Measurements from ENCODE around the gene TOX2.

Gene TOX2

GRCh38 chr20:43899274-43900120 is 15.2 kb upstream of the TOX2 start:
- TF ChIP-seq CTCF (conservative IDR thresholded peaks at IDR 0.05; ENCODE audit: low read depth, low read length), result no peak
- no peak for DNase-seq (ENCODE audit: low read depth)
- no peak overlapping the region for H3K4me3 ChIP-seq (ENCODE audit: low read length)

- DNase-seq (ENCODE audit: low read depth), result no peak
- no peak for TF ChIP-seq CTCF (conservative IDR thresholded peaks at IDR 0.05; ENCODE audit: low read depth, low read length)
- H3K4me3 ChIP-seq (ENCODE audit: low read length), result no peak overlapping the region
Observed at GRCh38 chr20:43900121-43900466, 14.6 kb upstream of the TOX2 start.

- no peak for DNase-seq (ENCODE audit: low read depth)
- no peak for TF ChIP-seq CTCF (conservative IDR thresholded peaks at IDR 0.05; ENCODE audit: low read depth, low read length)
- no peak overlapping the region for H3K4me3 ChIP-seq (ENCODE audit: low read length)
Observed at GRCh38 chr20:43900496-43900895, 14.2 kb upstream of the TOX2 start.

- no peak overlapping the region for H3K4me3 ChIP-seq (ENCODE audit: low read length)
- no peak for DNase-seq (ENCODE audit: low read depth)
- TF ChIP-seq CTCF (conservative IDR thresholded peaks at IDR 0.05; ENCODE audit: low read depth, low read length), result no peak
Observed at GRCh38 chr20:43901296-43901695, 13.4 kb upstream of the TOX2 start.

GRCh38 chr20:43903953-43904826 is 10.5 kb upstream of the TOX2 start:
- TF ChIP-seq CTCF (conservative IDR thresholded peaks at IDR 0.05; ENCODE audit: low read depth, low read length), result no peak
- DNase-seq (ENCODE audit: low read depth), result no peak
- no peak overlapping the region for H3K4me3 ChIP-seq (ENCODE audit: low read length)

GRCh38 chr20:43904827-43905177 is 9.8 kb upstream of the TOX2 start:
- TF ChIP-seq CTCF (conservative IDR thresholded peaks at IDR 0.05; ENCODE audit: low read depth, low read length), result no peak
- no peak overlapping the region for H3K4me3 ChIP-seq (ENCODE audit: low read length)
- DNase-seq (ENCODE audit: low read depth), result no peak
